Measurements from ENCODE around the gene ALPK3. TPM values are rescaled to one million over a fixed set of nuclear protein-coding genes. Genes with fewer than 3 reads are reported as not detected.

The ALPK3 gene
- polyA plus RNA-seq, 1 donor (not counting 4 experiments of a cell fraction or from before 2014, with no cell fraction given) = 0.07 TPM

DNA sequence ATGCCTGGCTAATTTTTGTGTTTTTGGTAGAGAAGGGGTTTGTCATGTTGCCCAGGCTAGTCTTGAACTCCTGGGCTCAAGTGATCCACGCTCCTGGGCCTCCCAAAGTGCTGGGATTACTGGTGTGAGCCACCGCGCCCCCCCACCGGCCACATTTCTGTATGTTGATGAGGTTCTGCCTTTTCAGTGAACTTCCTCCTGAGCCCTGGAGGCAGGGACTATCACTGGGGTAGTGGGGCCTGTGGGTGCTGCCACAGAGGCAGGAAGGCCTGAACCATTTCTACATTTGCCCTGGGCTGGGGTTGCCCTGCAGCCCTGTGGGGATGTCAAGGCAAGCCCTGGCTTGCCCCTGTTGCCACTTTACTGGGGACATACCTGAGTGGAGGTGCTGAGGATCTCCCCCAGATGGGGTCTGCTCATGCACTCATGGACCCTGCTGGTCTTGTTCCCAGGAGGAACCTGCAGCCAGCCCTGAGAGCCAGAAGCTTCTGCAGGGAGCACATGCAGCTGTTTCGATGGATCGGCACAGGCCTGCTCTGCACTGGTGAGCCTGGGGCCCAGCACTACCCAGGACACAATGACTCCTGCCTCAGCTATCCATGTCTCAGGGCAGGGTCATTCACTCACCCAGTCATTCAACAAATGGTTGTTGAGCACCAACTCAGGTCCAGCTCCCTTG, 73.0 kb downstream of the ALPK3 start:
- TF ChIP-seq CTCF (optimal IDR thresholded peaks at IDR 0.05 in 1 of 3, IDR thresholded peaks at IDR 0.05 in 1 of 3, conservative IDR thresholded peaks at IDR 0.05 in 1 of 3; ENCODE audit: extremely low read depth in 1 of 3, insufficient read depth in 2 of 3, low read length in 3 of 3) (no peak), EZH2 (IDR thresholded peaks at IDR 0.05; ENCODE audit: low read length) (no peak)
- DNase-seq (ENCODE audit: low read depth, low spot score) = no peak
- no peak overlapping the region for H3K4me2 ChIP-seq (ENCODE audit: control insufficient read depth, extremely low read depth, insufficient read depth, low read depth, low read length)
- no peaks in the 10 kb centered on the region for H3K9me3 ChIP-seq (ENCODE audit: control insufficient read depth, low read depth, low read length)
- no peak overlapping the region for H3K4me3 ChIP-seq (ENCODE audit: control insufficient read depth in 2 of 3, extremely low read depth in 1 of 3, insufficient read depth in 2 of 3, low read depth in 1 of 3, low read length in 3 of 3)
- no peaks in the 10 kb centered on the region for H3K27me3 ChIP-seq (ENCODE audit: control insufficient read depth, extremely low read depth, insufficient read depth, low read length)
- no peak overlapping the region for H2AFZ ChIP-seq (ENCODE audit: control insufficient read depth, low read length)
- no peaks in the 10 kb centered on the region for H3K4me1 ChIP-seq (ENCODE audit: control insufficient read depth, extremely low read depth, insufficient read depth, low read length)
- H3K9me1 ChIP-seq (ENCODE audit: control insufficient read depth, extremely low read depth, insufficient read depth, low read length) = no peaks in the 10 kb centered on the region
- no peaks in the 10 kb centered on the region for H3K36me3 ChIP-seq (ENCODE audit: control insufficient read depth in 2 of 2, extremely low read depth in 1 of 2, insufficient read depth in 2 of 2, low read length in 2 of 2)
- dilution Hi-C loops (cut with MboI; ENCODE audit: extremely low pct_ligation_motif_present, low sequenced_read_pairs) = no loop called here
- H3K9ac ChIP-seq (ENCODE audit: control insufficient read depth, extremely low read depth, insufficient read depth, low read length) = no peak overlapping the region
- no peaks in the 10 kb centered on the region for H3K79me2 ChIP-seq (ENCODE audit: control insufficient read depth, insufficient read depth, low read length)
- H4K20me1 ChIP-seq (ENCODE audit: control insufficient read depth, extremely low read depth, insufficient read depth, low read length) = no peaks in the 10 kb centered on the region
- FAIRE-seq = no peak
- H3K27ac ChIP-seq (ENCODE audit: control insufficient read depth, insufficient read depth, low read length) = no peak overlapping the region

- H3K4me3 ChIP-seq (ENCODE audit: control insufficient read depth in 2 of 3, extremely low read depth in 1 of 3, insufficient read depth in 2 of 3, low read depth in 1 of 3, low read length in 3 of 3) = no peak overlapping the region
- no peak overlapping the region for H3K27ac ChIP-seq (ENCODE audit: control insufficient read depth, insufficient read depth, low read length)
- H3K9ac ChIP-seq (ENCODE audit: control insufficient read depth, extremely low read depth, insufficient read depth, low read length) = no peak overlapping the region
- no peak overlapping the region for H3K4me2 ChIP-seq (ENCODE audit: control insufficient read depth, extremely low read depth, insufficient read depth, low read depth, low read length)
- no peak for TF ChIP-seq EZH2 (IDR thresholded peaks at IDR 0.05; ENCODE audit: low read length)
- TF ChIP-seq CTCF (optimal IDR thresholded peaks at IDR 0.05 in 1 of 3, IDR thresholded peaks at IDR 0.05 in 1 of 3, conservative IDR thresholded peaks at IDR 0.05 in 1 of 3; ENCODE audit: extremely low read depth in 1 of 3, insufficient read depth in 2 of 3, low read length in 3 of 3) = no peak
- no peaks in the 10 kb centered on the region for H3K9me1 ChIP-seq (ENCODE audit: control insufficient read depth, extremely low read depth, insufficient read depth, low read length)
- no peaks in the 10 kb centered on the region for H3K79me2 ChIP-seq (ENCODE audit: control insufficient read depth, insufficient read depth, low read length)
- H2AFZ ChIP-seq (ENCODE audit: control insufficient read depth, low read length) = no peak overlapping the region
- no peaks in the 10 kb centered on the region for H3K27me3 ChIP-seq (ENCODE audit: control insufficient read depth, extremely low read depth, insufficient read depth, low read length)
- no peaks in the 10 kb centered on the region for H3K4me1 ChIP-seq (ENCODE audit: control insufficient read depth, extremely low read depth, insufficient read depth, low read length)
- H3K36me3 ChIP-seq (ENCODE audit: control insufficient read depth in 2 of 2, extremely low read depth in 1 of 2, insufficient read depth in 2 of 2, low read length in 2 of 2) = no peaks in the 10 kb centered on the region
- H4K20me1 ChIP-seq (ENCODE audit: control insufficient read depth, extremely low read depth, insufficient read depth, low read length) = no peaks in the 10 kb centered on the region
- FAIRE-seq = no peak
- H3K9me3 ChIP-seq (ENCODE audit: control insufficient read depth, low read depth, low read length) = no peaks in the 10 kb centered on the region
- DNase-seq (ENCODE audit: low read depth, low spot score) = no peak
- dilution Hi-C loops (cut with MboI; ENCODE audit: extremely low pct_ligation_motif_present, low sequenced_read_pairs) = no loop called here
These were observed 73.6 kb downstream of the ALPK3 start for GRCh38 chr15:84890670-84891162.
